Measurements from ENCODE around the gene LRRC3C.
A peak's percentile ranks its signal among the peaks of the same experiment; 100 is the strongest.

LRRC3C gene

GRCh38 chr17:39980351-39981206, 53.0 kb downstream of the LRRC3C start, which contains the start of gene PSMD3:
Gene PSMD3 (plus strand): TSS chr17:39980807. CDS start chr17:39980971, 164 bp downstream.
- DNase-seq = peak; percentile 99

- no peak for DNase-seq
These were observed 53.7 kb downstream of the LRRC3C start for GRCh38 chr17:39981207-39981741.

- DNase-seq = no peak
These were observed 54.3 kb downstream of the LRRC3C start for GRCh38 chr17:39981766-39982375.

- no peak for DNase-seq
These were observed 60.8 kb downstream of the LRRC3C start for GRCh38 chr17:39988206-39988810.

- no peak for DNase-seq
These were observed 66.9 kb downstream of the LRRC3C start for GRCh38 chr17:39994448-39994847.
